GM20431 (cell line): ENCODE data around the gene PKNOX2.

Experiments
- in situ Hi-C: fragments of 300-500 bp; cut with MseI, MboI; formaldehyde crosslinking; loops from one replicate; pipeline ENCODE4 v1.15.0; 2020; ENCODE audit warnings: low sequenced_read_pairs; ENCODE audit not compliant: unreplicated experiment

PKNOX2 gene

DNA sequence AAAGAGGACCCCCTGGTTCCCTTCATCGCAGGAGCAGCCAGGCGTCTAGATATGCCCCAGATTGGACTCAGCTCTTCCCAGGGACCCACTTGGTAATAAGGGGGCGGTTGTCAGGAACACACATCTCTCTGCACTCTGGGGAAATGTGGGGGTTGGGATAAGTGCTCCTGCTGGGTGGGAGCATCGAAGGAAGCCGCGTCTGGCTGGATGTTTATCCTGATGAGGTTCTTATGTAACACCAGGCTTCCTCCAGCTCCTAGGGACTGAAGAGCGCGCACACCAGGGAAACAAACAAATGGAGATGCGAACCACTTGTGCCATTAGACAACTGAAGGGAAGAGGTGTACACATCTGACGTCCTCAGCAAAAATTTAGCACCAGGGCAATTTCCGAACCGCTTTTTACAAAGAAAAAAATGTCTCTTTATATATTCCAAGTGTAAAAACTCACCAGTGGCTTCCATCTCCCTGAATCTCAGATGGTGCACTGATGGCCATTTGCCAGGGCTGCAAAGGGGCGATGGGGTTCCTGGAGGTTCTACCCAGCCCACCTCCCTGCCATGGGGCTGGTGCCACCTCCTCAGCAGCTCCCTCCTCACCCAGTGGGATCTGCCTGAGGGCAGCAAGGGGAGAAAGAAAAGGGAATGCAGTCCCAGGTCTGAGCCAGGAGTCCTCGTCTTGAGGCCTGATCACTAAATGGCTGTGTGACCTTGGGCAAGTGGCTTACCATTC, 89.4 kb downstream of the PKNOX2 start:
- in situ Hi-C loops = no loop called here

DNA sequence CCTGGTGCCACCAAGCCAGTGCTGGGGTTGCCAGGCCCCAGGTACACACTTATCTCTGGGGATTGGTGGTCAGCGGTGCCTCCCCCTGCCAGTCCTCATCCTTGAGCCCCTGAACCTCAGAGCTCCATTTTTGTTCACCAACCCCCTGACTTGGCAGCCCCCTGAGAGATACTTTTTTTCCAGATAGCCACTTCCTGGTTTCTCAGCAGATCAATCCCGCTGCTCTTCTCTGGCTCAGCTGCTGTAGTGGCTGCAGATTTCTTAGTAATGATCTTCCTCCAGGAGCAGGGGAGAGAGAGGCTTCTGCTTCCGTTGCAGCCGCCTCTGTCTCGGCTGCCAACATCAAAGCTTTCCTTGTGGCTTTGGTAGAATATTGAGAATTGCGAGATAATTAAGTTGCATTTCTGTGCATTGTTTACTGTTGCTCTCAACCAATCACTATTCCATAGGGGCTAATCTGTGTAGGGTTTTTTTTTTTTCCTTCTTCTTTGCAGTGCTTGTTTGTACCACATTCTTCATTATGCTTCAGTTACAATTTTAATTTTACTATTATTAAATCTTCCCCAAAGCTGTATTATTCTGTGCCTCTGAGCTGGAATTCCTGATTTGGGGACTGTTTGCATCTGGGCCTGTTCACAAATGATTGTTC, 92.1 kb downstream of the PKNOX2 start:
- in situ Hi-C loops = no loop called here

DNA sequence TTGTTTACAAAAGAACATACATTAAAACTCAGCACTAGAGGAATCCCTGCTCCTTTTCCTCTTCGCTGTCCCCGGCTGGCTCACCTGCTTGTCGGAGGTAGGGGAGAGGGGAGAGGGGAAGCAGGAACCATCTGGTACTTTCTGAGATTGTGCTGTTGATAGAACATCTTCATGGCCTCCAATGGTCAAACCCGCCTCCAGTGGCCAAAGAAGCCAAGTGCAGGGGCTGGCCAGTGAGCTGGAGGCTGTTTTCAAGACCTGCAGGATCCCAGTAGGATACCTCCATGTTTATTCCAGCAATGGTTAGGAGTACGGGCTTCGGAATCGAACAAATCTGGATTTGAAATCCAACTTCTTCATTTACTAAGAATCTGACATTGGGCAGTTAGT, 92.6 kb downstream of the PKNOX2 start:
- in situ Hi-C loops = no loop called here

DNA sequence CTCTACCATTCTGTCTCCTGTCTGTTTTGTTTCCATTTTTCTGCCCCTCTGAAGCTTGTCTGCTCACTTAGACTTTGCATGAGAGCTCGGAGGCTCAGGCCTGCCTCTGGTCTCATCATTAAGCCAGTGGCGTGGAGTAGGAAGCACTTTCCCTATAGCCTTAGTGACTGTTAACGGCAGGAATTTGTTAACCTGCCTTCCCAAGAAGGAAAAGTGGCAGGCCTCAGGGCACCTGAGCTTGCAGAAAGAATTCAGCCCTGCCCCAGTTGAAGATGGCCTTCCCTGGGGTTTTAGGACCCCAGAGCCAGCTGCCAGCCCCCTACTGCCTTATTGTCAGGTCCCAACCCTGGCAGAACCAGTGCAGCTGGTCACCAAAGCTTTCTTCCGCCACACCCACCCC, 93.2 kb downstream of the PKNOX2 start:
- in situ Hi-C loops = no loop called here

DNA sequence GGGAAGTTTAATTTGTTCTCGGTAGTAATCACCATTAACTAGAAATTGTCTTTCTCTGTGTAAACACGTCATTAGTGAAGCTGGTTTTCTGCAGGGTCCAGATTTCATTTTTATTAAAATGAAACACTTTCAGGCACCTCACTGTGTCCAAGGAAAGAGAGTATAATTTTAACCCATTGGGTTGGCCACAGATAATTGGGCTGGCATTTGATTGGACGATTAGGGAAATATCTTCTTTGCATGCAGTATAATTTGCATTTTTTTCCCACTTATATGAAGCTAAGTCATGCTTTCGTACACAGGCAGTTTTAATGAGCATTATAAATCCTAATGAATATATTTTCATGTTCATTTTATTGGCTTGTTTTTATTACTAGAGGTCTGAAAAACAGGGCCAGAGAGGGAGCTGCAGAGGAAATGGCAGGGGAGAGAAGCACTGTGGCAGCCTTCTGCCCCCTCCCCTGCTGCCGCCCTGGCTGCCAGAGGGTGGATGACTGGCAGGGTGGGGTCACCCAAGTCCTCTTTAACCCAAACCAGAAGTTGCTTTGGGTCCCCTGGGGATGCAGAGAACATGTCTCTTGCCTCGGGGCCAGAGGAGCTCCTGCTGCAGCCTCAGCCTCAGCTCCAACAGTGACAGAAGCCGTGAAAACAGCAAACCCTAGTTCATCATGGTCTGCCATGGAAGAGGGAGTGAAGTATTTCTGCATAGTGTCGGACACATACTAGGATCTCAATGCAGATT, 93.9 kb downstream of the PKNOX2 start:
- in situ Hi-C loops = no loop called here

DNA sequence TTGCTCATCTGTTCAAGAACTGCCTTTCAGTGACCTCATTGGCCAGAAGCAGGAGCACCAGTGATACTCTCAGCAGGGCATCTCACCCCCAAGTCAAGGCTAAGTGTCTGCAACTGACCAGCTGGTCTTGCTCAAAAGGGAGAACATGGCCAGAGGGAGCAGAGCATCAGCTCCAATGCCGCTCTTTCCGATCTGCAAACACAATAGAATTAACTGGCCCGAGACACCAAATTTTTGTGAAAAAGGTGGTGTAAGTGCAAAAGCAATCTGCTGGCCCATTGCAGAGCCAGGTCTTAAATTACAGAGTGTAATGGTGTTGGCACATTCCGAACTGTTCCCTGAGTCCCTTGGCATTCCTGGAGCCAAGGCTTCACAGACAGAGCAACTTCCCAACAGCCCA, 97.0 kb downstream of the PKNOX2 start:
- in situ Hi-C loops = no loop called here

DNA sequence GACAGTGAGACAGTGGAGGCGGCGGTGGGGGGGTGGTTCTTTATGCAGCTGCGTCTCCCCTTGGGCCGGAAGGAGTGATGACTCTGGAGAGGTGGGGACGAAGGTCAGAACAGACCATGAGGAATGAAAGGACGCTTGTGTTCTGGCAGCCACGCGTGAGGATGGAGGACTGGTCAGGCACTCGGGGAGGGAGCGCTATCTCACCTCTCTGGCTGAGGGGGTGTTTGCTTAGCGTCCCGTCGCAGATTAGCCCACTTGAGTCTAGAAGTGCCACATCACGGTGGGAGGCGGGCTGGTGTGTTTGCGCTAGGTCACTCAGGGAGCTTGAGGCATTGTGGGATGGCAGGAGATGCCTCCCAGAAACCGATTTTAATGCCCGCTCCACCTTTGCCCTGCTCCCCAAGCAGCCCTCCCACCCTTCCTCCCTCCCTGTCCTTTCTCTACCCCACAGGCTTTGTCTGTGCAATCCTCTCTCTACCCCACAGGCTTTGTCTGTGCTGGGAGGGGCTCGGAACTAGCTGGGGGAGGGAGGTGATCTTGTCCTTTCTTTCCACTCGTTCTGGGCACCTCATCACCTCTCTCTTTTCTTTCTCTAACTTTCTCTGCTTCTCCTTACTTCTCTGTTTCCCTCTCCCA, 97.8 kb downstream of the PKNOX2 start:
- in situ Hi-C loops = no loop called here

DNA sequence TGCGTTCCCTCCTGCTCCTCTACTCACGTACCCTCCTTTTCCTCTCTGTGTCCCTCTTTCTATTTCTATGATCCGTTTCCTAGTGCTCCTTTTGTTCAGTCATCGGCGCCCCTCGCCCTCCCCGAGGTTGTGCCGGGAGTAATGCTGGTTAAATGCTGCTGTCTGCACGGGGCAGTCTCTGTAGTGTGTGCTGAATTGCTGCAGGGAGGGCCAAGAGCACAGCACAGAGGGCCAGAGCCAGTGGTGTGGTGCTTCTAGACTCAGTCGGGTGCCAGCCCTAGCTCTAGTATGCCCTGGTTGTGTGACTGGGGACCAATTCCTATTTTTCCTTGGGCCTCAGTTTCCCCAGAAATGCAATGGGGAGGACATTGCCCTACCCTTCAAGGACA, 98.3 kb downstream of the PKNOX2 start:
- in situ Hi-C loops = no loop called here

DNA sequence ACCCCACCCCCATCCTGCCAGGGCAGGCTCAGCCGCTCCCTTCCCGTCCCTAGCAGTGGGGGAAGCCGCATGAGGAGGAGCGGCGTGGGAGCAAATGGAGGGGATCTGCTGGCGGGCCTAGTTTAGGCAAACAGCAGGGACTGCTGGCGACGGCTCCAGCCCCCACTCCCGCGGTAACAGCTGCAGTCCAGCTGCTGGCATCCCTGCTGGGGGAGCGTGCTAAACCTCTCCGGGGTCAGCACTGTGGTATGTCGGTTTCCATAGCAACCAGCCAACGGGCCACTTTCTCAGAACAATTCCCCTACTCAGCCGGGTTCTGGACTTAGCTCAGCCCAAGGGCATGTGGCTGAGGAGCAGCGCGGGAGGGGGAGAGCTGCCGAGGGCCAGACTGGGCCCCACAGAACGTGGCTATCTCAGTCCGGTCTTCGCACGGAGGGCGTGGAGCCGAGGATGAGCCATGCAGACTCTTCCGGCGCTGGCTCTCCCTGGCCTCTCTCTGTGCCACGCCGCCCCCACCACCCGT, 98.8 kb downstream of the PKNOX2 start:
- in situ Hi-C loops = no loop called here

DNA sequence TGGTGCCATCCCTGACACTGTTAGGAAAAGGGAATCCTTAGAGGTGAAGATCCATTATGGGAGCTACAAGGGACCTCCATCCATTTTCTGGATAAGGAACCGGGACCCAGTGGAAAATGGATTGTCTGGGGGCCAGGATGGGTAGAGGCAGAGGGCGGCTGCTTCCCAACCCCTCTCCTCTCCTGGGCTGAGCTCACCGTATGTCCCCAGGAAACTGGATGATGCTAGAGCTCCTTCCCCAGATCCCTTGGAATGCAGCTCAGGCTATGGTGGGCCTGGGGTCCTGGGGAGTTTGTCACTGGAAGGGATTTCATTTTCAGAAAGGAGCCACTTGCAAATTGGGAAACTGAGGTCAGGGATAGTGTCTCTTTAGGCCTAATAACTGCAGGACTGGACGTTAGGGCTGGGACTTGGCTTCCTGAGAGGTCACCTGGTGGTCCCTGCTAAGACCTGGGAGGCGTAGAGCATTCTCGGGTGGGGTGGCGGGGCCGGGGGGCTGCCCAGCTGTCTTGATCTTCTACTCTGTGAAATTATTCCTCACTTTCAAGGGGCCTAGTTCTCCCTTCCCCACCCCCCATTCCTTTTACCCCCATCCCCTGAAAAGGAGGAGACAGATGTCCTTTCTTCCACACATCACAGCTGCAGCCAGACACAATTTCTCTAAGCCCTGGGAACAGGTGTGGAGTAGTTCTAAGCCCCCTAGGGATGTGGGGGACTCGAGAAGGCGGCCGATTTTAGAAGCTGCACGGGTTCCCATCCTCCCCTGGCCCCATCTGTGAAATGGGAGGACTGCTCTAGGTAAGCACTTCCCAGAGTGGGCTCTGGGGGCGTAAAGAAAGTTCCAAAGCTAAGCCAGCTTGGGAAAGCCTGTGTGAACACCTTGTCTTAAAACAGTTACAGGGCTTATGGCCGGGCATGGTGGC, 99.8 kb downstream of the PKNOX2 start:
- in situ Hi-C loops = no loop called here

DNA sequence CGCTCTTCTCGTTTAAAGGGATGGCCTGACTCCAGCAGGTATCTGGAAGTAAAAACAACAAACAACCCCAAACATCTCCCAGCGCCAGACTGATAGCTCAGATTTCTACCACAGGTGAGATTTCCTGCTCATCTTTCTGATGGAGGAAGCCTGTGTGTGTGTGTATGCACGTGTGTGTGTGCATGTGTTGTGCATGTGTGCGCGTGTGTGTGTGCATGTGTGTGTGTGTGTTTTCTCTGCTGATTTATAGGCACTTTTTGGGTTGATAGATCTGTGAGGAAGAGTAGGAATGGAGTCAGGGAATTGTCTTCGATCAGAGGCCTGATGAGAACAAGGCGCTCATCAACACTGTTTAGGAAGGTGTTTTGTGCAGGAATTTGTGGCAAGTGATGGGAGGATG, 103.0 kb downstream of the PKNOX2 start:
- in situ Hi-C loops = no loop called here

DNA sequence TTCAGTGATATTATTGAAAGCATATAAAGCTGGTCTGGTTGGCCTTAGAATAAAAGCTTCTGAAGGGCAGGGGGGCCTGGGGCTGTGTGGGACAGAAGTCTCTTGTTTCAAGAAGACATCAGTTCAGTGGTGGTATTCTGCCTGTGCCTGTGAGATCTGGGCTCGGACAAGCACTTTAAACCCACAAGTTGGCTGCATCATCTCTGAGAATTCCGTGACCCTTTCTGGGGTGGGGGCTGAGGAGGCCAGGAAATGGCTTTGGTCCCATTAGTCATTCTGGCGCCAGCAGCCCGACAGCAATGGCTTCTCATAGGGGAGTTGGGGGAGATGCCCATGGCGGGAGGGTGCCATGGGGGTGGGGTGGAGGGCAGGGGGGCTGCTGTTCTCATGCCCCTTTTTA, 104.1 kb downstream of the PKNOX2 start:
- in situ Hi-C loops = no loop called here

DNA sequence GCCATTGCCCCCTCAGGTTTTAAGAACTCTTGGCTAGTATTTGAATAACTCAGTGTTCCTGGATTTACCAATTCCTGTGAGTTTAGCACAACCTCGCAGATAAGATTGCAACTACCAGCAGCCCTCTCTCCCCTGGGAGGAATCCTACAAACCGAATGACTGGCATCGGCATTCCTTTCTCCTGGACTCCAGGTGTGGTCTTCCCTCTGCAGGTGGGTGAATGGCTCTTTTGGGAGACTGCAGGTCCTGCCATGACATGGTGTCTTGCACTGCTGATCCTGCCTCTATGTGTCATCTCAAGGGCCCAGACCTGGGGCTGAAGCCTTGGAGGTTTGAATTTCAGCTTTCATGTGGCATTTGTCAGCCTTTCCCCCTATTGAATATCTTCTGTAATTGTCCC, 105.6 kb downstream of the PKNOX2 start:
- in situ Hi-C loops = no loop called here

DNA sequence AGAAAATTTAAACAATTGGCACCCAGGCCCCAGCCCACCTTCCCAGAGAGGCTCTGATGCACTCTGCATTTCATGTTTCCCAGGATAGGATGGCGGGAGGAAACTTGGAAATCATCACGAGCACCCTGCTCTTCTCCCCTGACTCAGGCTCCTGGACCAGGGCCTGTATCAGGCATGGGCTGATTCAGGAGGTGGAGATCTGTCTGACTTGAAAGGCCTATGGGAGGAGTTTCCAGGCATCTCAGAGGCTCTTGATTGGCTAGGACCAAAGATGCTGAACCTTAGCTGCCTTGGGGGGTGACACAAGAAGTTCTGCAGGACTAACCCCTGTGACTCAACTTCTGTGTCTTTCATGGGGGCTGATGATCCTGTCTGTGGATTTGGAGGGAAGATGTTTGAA, 106.2 kb downstream of the PKNOX2 start:
- in situ Hi-C loops = no loop called here

DNA sequence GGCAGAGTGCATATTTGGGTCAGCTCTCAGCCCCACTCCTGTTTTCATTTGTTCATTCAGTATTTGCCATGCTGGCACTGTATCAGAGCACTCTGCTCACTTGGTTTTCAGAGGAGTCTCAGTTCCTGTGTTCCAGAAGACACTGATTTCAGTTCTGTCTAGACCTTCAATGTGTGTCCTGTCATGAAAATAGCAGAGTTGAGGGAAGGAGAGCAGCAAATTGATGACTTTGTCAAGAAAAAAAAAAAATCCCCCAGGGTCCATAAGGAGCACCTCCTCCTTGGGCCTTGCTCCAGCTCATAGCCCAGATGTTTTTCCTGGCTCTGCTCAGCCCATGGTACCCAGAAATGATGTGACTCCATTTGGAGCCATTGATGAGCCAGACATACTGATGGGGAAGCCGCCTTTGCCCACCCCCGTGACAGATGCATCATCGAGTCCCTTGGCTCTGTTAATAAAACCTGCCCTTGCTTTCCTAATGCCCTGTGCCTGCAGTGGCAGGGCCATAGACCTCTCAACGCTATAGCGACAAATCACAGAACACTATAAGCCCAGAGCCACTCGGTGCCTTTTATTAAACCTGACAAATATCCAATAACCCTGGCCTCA, 107.0 kb downstream of the PKNOX2 start:
- in situ Hi-C loops = no loop called here

DNA sequence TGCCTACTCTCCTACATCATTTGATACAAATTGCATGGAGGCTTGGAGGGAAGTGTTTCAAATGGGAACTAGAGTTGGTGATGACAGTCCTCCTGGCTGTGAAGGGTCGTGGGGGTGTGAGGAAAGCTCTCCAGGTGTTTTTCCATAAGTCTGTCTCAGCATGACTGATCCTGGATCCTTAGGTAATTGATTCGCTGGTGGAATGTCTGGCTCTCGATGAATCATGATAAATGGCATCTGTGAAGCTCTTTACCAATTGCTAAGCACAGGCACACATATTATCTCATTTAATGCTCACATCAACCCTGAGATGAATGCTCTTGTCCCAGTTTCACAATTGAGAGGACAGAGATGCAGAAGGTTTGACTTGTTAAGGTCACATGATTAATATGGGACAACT, 107.5 kb downstream of the PKNOX2 start:
- in situ Hi-C loops = no loop called here

DNA sequence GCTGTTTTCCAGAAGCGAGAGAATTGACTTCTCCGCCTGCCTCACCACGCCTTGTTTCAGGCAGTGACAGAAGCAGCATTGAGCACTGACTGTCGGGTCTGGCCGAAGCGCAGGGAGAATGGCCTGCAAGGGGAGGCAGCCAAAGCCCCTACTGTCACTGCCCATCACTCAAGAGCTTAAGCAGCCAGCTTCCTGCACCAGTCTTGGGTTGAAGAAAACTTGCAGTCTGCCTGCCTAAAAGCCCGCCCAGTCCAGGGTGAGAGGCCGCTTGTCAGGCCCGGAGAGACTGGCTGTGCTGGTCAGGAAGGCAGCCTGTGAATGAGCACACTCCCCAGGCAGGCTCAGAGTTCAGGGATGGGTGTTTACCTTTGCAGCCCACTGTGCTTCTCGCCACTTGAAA, 108.3 kb downstream of the PKNOX2 start:
- in situ Hi-C loops = no loop called here

DNA sequence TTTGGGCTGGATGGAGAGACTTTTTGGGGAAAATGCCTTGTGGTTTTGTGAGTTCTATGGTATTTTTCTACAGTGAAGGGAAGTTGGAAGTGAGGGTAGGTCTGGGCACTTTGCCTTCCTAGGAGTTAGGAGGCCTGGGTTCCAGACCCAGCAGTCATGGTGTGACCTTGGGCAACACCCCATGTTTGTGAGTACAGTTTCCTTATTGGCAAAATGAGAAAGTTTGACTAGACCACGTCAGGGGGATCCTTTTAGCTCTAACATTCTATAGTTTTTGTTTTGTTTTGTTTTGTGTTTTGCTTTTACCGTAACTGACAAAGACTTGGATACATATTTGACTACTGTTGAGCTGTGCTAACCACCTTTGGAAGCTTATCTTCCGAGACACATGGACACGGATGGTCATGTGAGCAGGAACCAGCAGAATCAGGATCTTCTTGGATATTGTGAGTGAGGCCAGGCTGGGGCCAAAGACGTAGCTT, 109.0 kb downstream of the PKNOX2 start:
- in situ Hi-C loops = no loop called here

DNA sequence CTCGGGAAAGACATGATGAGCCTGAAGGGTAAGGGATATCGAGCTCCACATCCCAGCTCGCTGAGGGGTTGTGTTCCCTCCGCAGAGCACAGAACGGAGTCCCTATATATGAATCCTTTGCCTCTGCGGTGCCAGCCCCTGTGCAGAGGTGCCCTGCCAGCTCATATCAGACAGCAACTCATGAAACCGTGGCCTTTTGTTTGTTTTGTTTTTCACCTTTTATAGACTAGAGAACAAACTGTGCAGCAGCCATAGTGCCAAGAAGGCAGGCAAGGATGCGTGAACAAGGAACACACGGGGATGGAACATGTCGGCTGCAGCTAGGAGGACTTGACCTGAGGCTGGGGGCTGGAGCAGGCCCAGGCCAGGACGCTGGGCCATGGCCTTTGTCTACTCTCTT, 109.8 kb downstream of the PKNOX2 start:
- in situ Hi-C loops = no loop called here
